C4-2B (cell line): ENCODE results near the gene MYMK.

Experiments used
- ZFX ChIP-seq: fragments of 450-650 bp; IDR thresholded peaks from 2 replicates; pipeline ENCODE4 v1.6.1; 2017
- TF ChIP-seq, protein P1 (sequence below): fragments of 450-650 bp; conservative IDR thresholded peaks from 2 replicates; pipeline ENCODE4 v1.5.1; 2017; ENCODE audit warnings: mild to moderate bottlenecking

- TF ChIP-seq, protein P1, sequence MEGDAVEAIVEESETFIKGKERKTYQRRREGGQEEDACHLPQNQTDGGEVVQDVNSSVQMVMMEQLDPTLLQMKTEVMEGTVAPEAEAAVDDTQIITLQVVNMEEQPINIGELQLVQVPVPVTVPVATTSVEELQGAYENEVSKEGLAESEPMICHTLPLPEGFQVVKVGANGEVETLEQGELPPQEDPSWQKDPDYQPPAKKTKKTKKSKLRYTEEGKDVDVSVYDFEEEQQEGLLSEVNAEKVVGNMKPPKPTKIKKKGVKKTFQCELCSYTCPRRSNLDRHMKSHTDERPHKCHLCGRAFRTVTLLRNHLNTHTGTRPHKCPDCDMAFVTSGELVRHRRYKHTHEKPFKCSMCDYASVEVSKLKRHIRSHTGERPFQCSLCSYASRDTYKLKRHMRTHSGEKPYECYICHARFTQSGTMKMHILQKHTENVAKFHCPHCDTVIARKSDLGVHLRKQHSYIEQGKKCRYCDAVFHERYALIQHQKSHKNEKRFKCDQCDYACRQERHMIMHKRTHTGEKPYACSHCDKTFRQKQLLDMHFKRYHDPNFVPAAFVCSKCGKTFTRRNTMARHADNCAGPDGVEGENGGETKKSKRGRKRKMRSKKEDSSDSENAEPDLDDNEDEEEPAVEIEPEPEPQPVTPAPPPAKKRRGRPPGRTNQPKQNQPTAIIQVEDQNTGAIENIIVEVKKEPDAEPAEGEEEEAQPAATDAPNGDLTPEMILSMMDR = no peak
- no peak for TF ChIP-seq ZFX
Measured at GRCh38 chr9:133477992-133478850, 46.5 kb downstream of the MYMK start.
